CD1c-positive myeloid dendritic cell (primary cell): ENCODE results near the gene NCOA4.
"Not testable (repeated sequence)": the region's sequence is repeated elsewhere in the genome, so short reads cannot be mapped to it uniquely, and the experiment has no call there.

ENCODE experiments used
- DNase-seq: peaks from one replicate; pipeline ENCODE4 v3.0.0-alpha.2; 2016; ENCODE audit errors: extremely low spot score

The NCOA4 gene

DNA sequence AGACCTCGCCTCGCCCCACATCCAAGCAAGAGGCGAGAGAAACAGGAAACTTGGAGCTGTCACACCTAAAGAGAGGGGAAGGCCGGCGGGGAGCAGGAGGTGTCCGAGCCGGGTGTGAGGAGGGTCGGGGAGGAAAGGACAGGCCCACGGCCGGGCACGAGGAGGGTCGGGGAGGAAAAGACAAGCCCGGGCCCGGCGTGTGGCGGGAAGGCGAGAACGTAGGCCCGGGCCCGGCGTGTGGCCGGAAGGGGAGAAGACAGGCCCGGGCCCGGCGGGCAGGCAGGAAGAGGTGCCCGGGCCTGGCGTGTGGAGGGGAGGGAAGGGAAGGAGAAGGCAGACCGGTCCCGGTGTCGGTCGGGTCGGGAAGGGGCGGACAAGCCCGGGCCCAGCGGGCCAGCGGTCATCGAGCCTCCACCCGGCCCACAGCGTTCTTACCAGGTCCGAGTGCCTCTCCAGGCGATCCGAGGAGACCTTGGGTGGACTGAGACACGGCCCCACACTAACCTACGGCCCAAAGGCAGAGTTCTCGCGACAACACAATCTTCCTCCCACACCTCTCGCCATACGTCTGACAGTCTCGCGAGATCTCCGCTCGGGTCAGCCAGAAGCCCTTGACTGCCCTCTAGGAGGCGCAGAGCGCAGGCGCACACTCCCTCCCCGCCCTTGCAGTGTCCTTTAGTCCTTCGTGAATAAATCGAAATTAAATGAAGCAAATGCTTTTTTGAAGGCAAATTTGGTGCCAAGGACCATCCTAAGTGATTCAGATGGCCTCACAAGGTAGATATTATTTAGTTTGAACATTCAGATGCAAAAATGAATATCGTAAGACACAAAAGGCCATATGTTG is at the start of gene NCOA4:
TSS of gene NCOA4 (minus strand) at position 533 of the 847 bp plus-strand sequence. CDS start 13,943 bp downstream, outside the sequence.
- peak; percentile 99 for DNase-seq

DNA sequence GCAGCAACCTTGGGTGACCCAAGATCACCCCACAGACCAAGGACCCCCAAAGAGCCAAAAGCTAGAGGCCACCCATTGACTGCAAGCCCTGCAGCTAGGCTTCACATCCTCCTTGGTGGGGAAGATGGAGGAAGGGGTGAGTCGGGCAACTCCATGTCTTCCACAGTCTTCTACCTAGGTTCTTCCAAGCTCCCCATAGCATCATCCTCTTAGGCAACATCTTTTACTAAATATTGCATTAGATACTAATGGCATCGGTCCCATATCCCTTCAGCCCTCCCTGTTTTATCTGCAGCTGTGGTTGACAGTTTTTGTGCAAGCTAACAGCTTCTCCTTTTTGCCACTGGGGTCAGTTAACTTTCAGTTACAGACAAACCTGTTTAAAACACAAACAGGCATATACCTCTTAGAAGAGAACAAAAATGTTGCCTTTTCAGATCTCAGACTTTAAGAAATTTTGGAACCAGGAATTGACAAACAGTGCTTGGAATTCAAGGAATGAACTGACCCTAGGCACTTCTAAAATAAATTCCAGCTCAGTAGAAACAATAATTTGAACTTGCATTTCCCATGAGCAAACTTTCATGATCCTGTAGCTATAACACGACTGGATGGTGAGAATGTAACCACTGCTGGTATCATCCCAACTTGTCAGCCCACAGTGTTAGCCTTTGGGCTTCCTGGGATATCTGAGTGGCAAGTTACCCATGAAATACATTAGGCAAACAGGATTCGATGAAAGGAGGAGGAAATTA is 49.6 kb upstream of the NCOA4 start:
- DNase-seq = peak; percentile 74

DNA sequence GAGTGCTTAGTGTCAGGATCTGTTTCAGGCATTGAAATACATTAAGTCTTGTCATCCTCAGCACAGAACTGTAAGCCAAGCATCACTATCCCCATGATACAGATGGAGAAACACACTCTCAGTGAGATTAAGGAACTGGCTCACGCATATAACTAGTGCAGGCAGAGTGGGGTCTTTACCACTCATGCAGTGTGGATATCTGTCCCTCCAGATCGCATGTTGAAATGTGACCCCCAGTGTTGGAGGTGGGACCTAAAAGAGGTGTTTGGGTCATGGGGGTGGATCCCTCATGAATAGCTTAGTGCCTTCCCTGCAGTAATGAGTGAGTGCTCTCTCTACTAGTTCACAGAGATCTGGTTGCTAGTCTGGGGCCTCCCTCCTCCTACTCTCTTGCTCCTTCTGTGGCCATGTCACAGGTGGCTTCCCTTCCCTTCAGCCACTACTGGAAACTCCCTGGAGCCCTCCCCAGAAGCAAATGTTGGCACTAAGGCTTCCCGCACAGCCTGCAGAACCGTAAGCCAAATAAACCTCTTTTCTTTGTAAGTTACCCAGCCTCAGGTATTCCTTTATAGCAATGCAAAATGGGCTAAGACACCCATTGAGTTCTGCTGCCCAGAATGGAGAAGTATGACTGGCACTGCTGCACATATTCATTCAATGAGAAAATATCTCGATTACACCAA is 47.4 kb upstream of the NCOA4 start:
- DNase-seq = peak; percentile 42

DNA sequence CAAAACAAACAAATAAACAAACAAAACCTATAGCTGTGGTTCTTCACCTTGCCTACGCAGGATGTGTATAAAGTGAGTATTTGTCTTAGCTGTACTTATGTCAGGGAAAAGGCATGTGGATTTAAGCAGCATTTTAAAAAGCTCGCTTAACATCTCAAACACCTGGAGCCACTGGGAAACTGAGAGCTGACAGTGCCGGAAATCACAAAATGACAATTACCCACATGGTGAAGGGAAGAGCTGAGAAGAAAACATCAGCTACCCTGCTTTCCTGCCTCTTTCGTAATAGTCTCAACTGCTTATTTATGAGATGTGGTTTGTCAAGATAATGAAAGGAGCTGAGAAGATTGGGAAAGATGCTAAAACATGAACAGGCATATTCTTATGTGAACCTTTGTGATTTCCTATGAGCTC is 46.7 kb upstream of the NCOA4 start:
- DNase-seq = peak; percentile 41

DNA sequence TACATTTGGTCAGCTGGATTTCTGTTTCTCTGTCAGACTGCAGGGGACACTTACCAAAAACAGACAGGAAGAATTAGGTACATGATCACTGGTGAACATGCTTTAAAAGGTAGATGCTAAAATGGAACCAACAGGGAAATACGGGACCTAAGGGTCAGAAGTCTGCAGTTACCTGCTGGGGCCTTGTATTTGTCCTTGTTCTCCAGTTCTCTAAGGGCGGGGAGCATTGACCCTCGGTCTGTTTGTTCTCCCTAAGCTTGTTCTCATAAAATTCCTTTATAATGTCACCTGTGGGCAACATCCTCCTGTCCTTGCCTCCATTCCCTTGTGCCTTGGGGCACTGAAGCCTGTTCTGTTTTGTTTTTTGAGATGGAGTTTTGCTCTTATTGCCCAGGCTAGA is 45.4 kb upstream of the NCOA4 start:
- no peak for DNase-seq

- no peak for DNase-seq
These were observed 43.9 kb upstream of the NCOA4 start for GRCh38 chr10:46074196-46074946.

DNA sequence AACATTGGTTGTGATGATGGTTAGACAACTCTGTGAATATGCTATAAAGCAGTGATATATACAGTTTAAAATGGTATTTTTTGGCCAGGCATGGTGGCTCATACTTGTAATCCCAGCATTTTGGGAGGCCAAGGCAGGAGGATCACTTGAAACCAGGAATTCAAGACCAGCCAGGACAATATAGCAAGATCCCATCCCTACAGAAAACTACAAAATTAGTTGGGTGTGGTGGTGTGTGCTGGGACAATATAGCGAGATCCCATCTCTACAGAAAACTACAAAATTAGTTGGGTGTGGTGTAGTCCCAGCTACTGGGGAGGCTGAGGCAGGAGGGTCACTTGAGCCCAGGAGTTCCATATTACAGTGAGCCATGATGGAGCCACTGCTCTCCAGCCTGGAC is 43.1 kb upstream of the NCOA4 start:
- no peak for DNase-seq

- DNase-seq = no peak
These were observed 40.3 kb upstream of the NCOA4 start for GRCh38 chr10:46070749-46071148.

- no peak for DNase-seq
These were observed 39.5 kb upstream of the NCOA4 start for GRCh38 chr10:46069771-46070463.

DNA sequence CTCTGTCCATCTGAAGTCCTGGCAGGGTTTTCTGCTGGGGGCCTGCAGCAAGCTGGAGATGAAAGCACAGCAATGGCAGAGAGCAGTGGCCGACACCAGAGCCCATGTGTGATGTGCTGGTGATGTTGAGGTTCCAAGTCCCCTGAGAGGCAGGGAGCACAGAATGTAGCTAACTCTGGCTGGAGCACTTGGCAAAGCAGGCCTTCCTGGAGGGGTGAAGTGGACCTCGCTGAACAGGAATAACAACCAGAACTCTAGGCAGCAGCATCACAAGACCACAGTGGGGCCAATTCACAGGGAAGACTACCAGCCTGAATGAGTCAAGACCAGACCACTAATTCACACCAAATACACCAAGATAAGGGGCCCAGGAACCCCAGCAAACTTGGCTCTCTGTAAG is 38.5 kb upstream of the NCOA4 start:
- no peak for DNase-seq

DNA sequence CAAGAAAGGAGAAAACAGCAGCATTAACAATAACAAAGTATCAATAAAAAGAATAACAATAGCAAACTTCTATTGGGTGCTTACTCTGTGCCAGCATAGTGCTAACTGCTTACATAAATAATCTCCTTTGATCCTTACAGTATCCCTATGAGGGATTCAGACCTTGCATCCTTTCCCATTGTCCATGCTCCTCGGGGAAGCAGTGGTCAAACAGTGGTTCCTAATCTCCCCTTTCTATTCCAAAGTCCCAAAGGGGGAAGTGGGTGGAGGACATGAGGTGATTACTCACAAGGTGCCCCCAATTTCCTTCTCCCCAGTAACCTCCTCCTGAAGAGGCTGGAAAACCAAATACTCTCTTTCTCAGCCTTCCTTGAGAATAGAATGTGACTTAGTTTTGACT is 37.7 kb upstream of the NCOA4 start:
- no peak for DNase-seq

GRCh38 chr10:46064269-46064817 is 33.9 kb upstream of the NCOA4 start:
- DNase-seq = no peak

GRCh38 chr10:46062723-46063428 is 32.5 kb upstream of the NCOA4 start:
- DNase-seq = peak; percentile 12

DNA sequence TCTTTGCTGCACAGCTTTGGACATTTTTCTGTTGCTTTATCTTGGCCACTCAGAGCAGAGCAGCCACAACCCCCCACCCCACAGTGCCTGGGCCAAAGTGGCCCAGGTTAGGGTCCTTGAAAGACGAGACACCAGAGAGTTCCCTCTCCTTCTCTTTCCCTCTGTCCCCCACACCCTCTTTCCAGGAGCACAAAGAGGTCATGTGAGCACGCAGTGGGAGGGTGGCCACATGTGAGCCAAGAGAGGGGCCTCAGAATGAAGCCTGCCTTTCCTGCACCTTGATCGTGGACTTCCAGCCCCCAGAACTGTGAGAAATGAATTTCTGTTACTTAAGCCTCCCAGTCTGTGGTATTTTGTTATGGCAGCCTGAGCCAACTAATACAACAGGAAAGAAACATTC is 30.3 kb upstream of the NCOA4 start:
- no peak for DNase-seq

GRCh38 chr10:46057927-46058326 is 27.5 kb upstream of the NCOA4 start:
- DNase-seq = not testable (repeated sequence)

GRCh38 chr10:46057038-46057437 is 26.6 kb upstream of the NCOA4 start:
- DNase-seq = no peak

DNA sequence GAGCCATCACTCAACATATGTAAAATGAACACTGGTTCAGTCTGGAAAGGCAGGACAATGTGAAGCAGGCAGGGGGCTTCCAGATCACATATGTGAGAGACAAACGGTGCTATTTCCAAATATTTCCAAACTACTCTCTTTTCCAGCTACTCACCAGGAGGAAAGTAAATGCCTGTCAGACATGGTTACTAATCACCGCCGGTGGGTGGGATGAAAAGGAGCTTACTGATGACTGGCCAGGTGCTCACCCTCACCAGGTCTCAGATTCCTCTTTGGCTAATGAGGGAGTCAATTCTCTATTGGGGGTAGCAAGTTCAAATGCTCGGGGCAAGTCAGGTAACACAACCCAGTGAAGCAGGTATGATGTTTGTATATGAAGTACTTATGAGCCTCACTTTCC is 25.3 kb upstream of the NCOA4 start:
- DNase-seq = no peak

DNA sequence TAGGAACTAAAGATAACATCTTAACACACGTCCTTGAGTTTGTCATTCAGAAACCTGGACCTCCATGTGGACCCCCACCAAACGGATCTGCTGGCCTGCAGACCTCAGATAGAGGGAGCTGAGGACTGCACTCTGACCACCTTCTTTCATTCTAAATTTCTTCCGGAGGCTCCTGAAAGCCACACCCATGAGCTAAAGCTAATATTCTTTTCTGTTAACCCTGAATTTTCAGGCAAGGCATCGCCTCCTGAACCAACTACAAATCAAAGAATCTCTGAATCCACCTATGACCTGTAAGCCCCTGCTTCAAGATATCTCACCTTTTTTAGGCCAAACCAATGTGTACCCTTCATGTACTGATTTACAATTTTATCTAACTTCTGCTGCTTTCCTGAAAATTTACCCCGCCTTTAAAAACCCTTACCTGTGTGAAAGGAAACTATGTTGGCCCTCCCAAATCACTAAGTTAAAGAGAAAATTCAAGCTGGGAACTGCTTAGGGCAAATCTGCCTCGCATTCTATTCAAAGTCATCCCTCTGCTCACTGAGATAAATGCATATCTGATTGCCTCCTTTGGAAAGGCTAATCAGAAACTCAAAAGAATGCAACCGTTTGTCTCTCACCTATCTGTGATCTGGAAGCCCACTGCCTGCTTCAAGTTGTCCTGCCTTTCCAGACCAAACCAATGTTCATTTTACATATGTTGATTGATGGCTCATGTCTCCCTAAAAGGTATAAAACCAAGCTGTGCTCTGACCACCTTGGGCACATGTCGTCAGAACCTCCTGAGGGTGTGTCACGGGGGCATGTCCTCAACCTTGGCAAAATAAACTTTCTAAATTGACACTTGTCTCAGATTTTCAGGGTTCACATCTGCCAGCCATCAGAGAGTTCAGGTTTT is 23.4 kb upstream of the NCOA4 start:
- no peak for DNase-seq

- no peak for DNase-seq
These were observed 22.5 kb upstream of the NCOA4 start for GRCh38 chr10:46052791-46053375.
